Lung microvascular endothelial cell (primary cell): Measurements from ENCODE around the gene SLF2. TPM values are rescaled to one million over a fixed set of nuclear protein-coding genes. Genes with fewer than 3 reads are reported as not detected.

Source experiments
- DNase-seq, 2 donors: peaks; one replicate each; pipeline versions ENCODE4 v3.0.0 to v3.0.0-alpha.2; 2010; ENCODE audit warnings: low read depth in 2 of 2
- total RNA-seq: library from RNA; depleted of rRNA; stranded (reverse); fragments of >200 nt; gene quantifications from 2 replicates; pipeline ENCODE4 v1.2.1, GENCODE V29; 2014

Gene SLF2
- total RNA-seq, 1 donor from 2014 or later: 21.2 TPM

- DNase-seq: no peak
These were observed 11.7 kb upstream of the SLF2 start for GRCh38 chr10:100901051-100901450.

GRCh38 chr10:100902622-100903021, 10.1 kb upstream of the SLF2 start:
- no peak for DNase-seq

- DNase-seq: no peak
These were observed 7.8 kb upstream of the SLF2 start for GRCh38 chr10:100904917-100905316.

- DNase-seq: no peak
These were observed 5.6 kb upstream of the SLF2 start for GRCh38 chr10:100907175-100907574.

GRCh38 chr10:100907773-100908363, 4.9 kb upstream of the SLF2 start:
- no peak for DNase-seq

GRCh38 chr10:100908378-100908777, 4.4 kb upstream of the SLF2 start:
- DNase-seq: no peak

GRCh38 chr10:100909501-100910263, 3.1 kb upstream of the SLF2 start:
- peak in 1 of 2 donors; percentile 55 for DNase-seq

- DNase-seq: no peak
These were observed 1.3 kb upstream of the SLF2 start for GRCh38 chr10:100911472-100911871.

- DNase-seq: peak in 1 of 2 donors; percentile 29
These were observed 654 bp upstream of the SLF2 start for GRCh38 chr10:100912013-100912604.

GRCh38 chr10:100913470-100913865, 705 bp downstream of the SLF2 start:
- no peak for DNase-seq

- no peak for DNase-seq
These were observed 4.3 kb downstream of the SLF2 start for GRCh38 chr10:100917071-100917470.

- no peak for DNase-seq
These were observed 10.8 kb downstream of the SLF2 start for GRCh38 chr10:100923580-100923979.

GRCh38 chr10:100927266-100927665, 14.5 kb downstream of the SLF2 start:
- DNase-seq: peak; percentile 33 to 34

- DNase-seq: no peak
These were observed 15.3 kb downstream of the SLF2 start for GRCh38 chr10:100928039-100928438.

- DNase-seq: no peak
These were observed 17.6 kb downstream of the SLF2 start for GRCh38 chr10:100930368-100930767.

- DNase-seq: peak; percentile 25 to 42
These were observed 21.4 kb downstream of the SLF2 start for GRCh38 chr10:100934084-100934659.

GRCh38 chr10:100939763-100940344, 27.1 kb downstream of the SLF2 start:
- DNase-seq: no peak

- no peak for DNase-seq
These were observed 29.5 kb downstream of the SLF2 start for GRCh38 chr10:100942229-100942628.

- DNase-seq: no peak
These were observed 30.7 kb downstream of the SLF2 start for GRCh38 chr10:100943508-100943907.

GRCh38 chr10:100945754-100946153, 33.0 kb downstream of the SLF2 start:
- no peak for DNase-seq

- no peak for DNase-seq
These were observed 36.2 kb downstream of the SLF2 start for GRCh38 chr10:100948916-100949315.

- DNase-seq: no peak
These were observed 47.5 kb downstream of the SLF2 start for GRCh38 chr10:100960251-100960650.
